Loucy (cell line): ENCODE results near the gene LARGE2.

Source experiments
- CTCF ChIP-seq: fragments of 200-600 bp; sonication (generic); conservative IDR thresholded peaks from 2 replicates; pipeline ENCODE4 v1.5.1; 2014; ENCODE audit warnings: mild to moderate bottlenecking, antibody characterized with exemption, low read length
- EZH2phosphoT487 ChIP-seq: fragments of 200-600 bp; IDR thresholded peaks from 2 replicates; pipeline ENCODE4 v1.6.1; 2018; ENCODE audit warnings: antibody characterized with exemption, mild to moderate bottlenecking, moderate library complexity, borderline replicate concordance

DNA sequence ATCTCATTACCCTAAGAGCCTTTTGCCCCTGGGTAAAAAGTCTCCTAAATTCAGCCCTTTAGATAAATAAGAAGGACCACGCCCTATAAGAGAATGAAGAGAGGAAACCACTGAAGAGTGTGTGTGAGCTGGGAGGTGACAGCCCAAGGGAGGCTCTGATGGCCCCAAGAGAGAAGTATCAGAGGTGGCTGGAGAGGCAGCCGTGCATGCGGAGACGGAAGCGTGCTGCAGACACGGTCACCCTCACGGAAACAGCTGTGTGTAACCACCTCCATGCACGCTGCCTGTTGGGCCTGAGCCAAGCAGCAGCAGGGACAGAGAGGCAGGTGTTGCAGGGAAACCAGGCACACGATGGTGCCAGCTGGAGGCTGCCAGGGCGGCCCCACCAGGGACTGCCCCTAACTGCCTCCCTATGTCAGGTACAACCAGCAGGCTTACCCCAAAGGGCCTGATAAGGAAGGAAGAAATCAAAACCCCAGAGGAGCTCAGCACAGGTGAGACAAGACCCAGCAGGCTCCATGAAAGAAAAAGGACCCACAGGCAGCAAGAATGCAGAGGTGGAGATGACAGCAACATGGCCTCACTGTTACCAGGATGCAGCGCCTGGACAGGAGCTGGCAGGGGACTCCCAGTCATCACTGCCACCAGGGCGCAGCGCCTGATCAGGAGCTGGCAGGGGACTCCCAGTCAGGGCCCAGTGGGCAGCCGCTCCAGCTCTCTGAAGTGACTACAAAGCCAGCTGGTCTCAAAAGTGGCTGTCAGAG is 7.8 kb downstream of the LARGE2 start:
- TF ChIP-seq CTCF (no peak), EZH2phosphoT487 (no peak)
